Measurements from ENCODE around the gene CSMD2.

The CSMD2 gene

DNA sequence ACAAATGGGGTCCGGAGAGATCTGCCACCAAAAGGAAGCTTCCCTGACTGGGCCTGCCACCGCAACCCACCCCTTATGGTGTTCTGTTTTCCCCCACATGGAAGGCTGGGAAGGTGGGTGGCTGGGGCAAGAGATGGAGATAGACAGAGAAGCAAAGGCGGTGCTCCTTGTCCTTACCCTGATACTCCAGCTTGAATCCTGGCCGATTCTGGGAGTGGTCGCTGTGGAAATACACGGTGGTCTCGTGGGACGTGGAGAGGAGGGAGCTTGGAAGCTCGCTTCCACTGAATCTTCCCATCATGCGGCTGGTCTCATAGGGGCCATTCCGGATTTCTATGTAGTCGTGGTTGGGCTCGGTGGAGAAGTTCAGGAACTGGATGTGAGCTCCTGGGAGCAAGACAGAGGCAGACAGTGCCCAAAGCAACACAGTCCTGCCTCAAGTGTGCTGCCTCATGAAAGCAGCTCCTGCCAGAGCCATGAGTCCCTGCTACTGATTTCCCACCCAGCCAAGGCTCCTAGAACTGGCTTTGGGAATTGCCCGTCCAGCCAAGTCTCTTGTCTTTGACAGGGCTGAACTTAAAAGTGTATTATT is 554.1 kb downstream of the CSMD2 start:
- no peak for DNase-seq (ENCODE audit: low read depth, low spot score)
- ChIA-PET CTCF (interaction anchor here (0.8 to 9.1 kb wide), 9 partner anchors 10 to 315 kb away, joined by 3 to 75 read pairs (median 7); partner anchors contain the start of gene ZSCAN20), POLR2A (no interaction called here)
- H3K4me3 ChIP-seq (ENCODE audit: low read depth, low read length): no peak overlapping the region
- no peak for TF ChIP-seq CTCF (IDR thresholded peaks at IDR 0.05; ENCODE audit: insufficient read depth, low read length, missing control alignments)

- ChIA-PET CTCF (interaction anchor here (0.9 to 9.1 kb wide), 6 partner anchors 9 to 314 kb away, joined by 3 to 75 read pairs (median 22); partner anchors contain the start of gene ZSCAN20), POLR2A (no interaction called here)
- TF ChIP-seq CTCF (IDR thresholded peaks at IDR 0.05; ENCODE audit: insufficient read depth, low read length, missing control alignments): no peak
- no peak for DNase-seq (ENCODE audit: low read depth, low spot score)
- no peak overlapping the region for H3K4me3 ChIP-seq (ENCODE audit: low read depth, low read length)
Measured at GRCh38 chr1:33610391-33610790, 554.6 kb downstream of the CSMD2 start.

DNA sequence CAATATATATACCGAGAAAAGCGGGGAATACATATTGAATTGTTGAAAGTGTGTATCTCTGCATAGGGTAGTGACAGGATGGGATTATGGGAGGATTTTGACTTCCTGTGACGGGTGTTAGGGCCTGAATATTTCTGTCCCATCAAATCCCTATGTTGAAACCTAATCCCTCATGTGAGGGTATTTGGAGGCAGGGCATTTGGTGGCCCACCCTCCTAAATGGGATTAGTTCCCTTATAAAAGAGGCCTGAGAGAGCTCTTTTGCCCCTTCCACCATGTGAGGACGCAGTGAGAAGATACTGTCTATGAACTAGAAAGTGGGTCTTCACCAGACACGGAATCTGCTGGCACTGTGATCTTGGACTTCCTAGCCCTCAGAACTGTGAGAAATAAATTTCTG is 555.3 kb downstream of the CSMD2 start:
- H3K4me3 ChIP-seq (ENCODE audit: low read depth, low read length): no peak overlapping the region
- no peak for DNase-seq (ENCODE audit: low read depth, low spot score)
- TF ChIP-seq CTCF (IDR thresholded peaks at IDR 0.05; ENCODE audit: insufficient read depth, low read length, missing control alignments): no peak
- ChIA-PET POLR2A (no interaction called here), CTCF (interaction anchor here (0.8 to 9.1 kb wide), 4 partner anchors 9 to 514 kb away, joined by 3 to 75 read pairs (median 37); no protein-coding TSS in a partner anchor)

DNA sequence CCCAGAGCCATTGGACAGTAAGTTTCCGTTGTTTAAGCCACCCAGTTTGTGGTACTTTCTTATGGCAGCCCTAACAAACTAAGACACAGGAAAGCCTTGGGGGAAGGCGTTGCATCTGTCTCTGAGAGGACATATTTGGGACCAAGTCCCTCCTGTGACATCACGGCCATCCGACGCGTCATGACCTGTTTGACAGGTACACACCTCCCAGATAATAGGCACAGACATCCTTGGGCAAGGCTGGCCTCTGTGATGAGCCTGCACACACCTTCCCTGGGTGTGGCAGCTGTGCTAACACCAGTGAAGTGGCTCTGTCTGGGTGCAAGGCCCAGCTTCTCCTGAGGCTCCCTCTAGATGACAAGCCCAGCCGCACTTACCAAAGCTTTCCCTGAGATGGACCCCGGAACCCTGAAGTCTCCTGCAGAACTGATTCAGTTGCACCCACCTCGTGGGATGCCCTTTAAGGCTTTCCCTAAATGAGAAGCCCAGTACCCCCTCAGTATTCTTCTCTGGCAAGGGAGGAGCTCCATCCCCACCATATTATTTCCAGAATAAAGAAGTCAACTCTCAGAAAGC is 556.1 kb downstream of the CSMD2 start:
- ChIA-PET POLR2A (no interaction called here), CTCF (interaction anchor here (0.8 to 9.1 kb wide), 4 partner anchors 8 to 514 kb away, joined by 3 to 75 read pairs (median 37); no protein-coding TSS in a partner anchor)
- DNase-seq (ENCODE audit: low read depth, low spot score): no peak
- H3K4me3 ChIP-seq (ENCODE audit: low read depth, low read length): no peak overlapping the region
- no peak for TF ChIP-seq CTCF (IDR thresholded peaks at IDR 0.05; ENCODE audit: insufficient read depth, low read length, missing control alignments)

GRCh38 chr1:33607444-33608005 is 557.5 kb downstream of the CSMD2 start:
- POLR2A ChIA-PET: no interaction called here
- no peak overlapping the region for H3K4me3 ChIP-seq (ENCODE audit: low read depth, low read length)
- CTCF ChIA-PET: interaction anchor here (0.9 kb wide), 2 partner anchors 10 to 137 kb away, joined by 3 read pairs; no protein-coding TSS in a partner anchor
- no peak for TF ChIP-seq CTCF (IDR thresholded peaks at IDR 0.05; ENCODE audit: insufficient read depth, low read length, missing control alignments)
- DNase-seq (ENCODE audit: low read depth, low spot score): no peak

DNA sequence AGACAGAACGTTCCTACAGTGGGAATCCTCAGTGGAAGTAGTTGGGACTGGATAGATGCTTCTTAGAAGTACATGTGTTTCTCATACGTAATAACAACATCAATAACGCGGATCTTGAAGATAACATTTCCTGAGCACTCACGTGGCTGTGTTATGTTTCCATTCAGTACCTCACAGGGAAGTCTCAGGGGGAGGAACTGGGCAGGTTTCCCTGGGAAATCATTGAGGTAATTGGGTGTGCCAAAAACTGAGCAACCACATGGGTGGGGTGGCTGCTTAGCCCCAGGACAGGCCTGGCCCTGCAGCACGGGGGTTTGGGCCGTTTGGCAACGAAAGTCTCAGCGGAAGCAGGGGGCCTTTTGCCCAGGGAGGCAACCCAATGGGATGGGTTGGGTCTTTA is 558.8 kb downstream of the CSMD2 start:
- ChIA-PET POLR2A (no interaction called here), CTCF (interaction anchor here (0.9 to 1.4 kb wide), 2 partner anchors 26 to 136 kb away, joined by 3 to 5 read pairs; no protein-coding TSS in a partner anchor)
- no peak for DNase-seq (ENCODE audit: low read depth, low spot score)
- H3K4me3 ChIP-seq (ENCODE audit: low read depth, low read length): no peak overlapping the region
- TF ChIP-seq CTCF (IDR thresholded peaks at IDR 0.05; ENCODE audit: insufficient read depth, low read length, missing control alignments): no peak

Data from AG04449 (cell line).